Gastroesophageal sphincter (tissue), 3 donors: ENCODE measurements around the gene GANAB.

Source experiments
- CTCF ChIP-seq, 4 experiments: fragments of 200-600 bp in 2 of 4; fragments of 450-650 bp in 2 of 4; sonication (generic) in 1 of 4; IDR thresholded peaks; one replicate each; pipeline ENCODE4 v1.5.1; 2017 to 2019; ENCODE audit warnings: antibody characterized with exemption in 4 of 4, mild to moderate bottlenecking in 2 of 4, moderate library complexity in 2 of 4
- POLR2A ChIP-seq, 2 donors: fragments of 450-650 bp; IDR thresholded peaks; one replicate each; pipeline ENCODE4 v1.6.1; 2017; ENCODE audit warnings: antibody characterized with exemption in 2 of 2, mild to moderate bottlenecking in 2 of 2, moderate library complexity in 1 of 2
- POLR2AphosphoS5 ChIP-seq: sonication (generic); formaldehyde crosslinking; IDR thresholded peaks from one replicate; pipeline ENCODE4 v1.6.1; 2017; ENCODE audit warnings: antibody characterized with exemption

- TF ChIP-seq POLR2A (IDR thresholded peaks at IDR 0.05), result no peak
- TF ChIP-seq CTCF (IDR thresholded peaks at IDR 0.05), result no peak
- no peak for TF ChIP-seq POLR2AphosphoS5
Observed at GRCh38 chr11:62666259-62666926, 20.0 kb upstream of the GANAB start.
